ENCODE measurements around the gene CASP2. TPM values are rescaled to one million over a fixed set of nuclear protein-coding genes. Genes with fewer than 3 reads are reported as not detected.

Gene CASP2
- total RNA-seq, 1 experiment from 2014 or later, result 67.2 TPM

DNA sequence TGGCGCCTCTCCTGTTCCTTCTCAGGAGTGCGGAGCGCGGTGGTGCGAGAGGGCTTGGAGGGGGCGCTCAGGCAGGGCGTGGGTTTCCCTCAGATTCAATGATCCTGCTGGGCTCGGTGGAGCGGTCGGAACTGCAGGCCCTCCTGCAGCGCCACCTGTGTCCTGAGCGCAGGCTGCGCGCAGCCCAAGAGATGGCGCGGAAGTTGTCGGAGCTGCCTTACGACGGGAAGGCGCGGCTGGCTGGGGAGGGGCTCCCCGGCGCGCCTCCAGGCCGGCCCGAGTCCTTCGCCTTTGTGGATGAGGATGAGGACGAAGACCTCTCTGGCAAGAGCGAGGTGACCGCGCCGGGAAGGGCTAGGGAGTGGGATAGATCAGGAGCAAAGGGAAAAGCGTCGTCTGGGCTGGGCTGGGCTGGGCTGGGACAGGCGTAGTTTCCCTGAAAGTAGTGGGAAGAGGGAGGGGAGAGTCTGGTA, 57.3 kb downstream of the CASP2 start:
- Histone ChIP-seq H3K4me1 (replicated peaks; ENCODE audit: insufficient read depth) (no peaks in the 10 kb centered on the region), H2AFZ (peak overlapping the region; percentile 73; the same call in 1 of the 2 replicates), H3F3A (ENCODE audit: insufficient read depth, low read depth) (no peaks in the 10 kb centered on the region), H3K27ac (no peak overlapping the region), H3K9me2 (ENCODE audit: insufficient read depth) (no peaks in the 10 kb centered on the region), H3K36me3 (ENCODE audit: low read depth) (no peaks in the 10 kb centered on the region), H3K9me3 (ENCODE audit: insufficient read depth, low read depth) (no peaks in the 10 kb centered on the region), H4K20me1 (ENCODE audit: insufficient read depth) (no peaks in the 10 kb centered on the region), H3K27me3 (ENCODE audit: insufficient read depth, low read depth) (no peaks in the 10 kb centered on the region; the same call in none of the 2 replicates), H3K4me2 (peak overlapping the region; percentile 70), H3K4me3 (peak overlapping the region; percentile 39; the same call in 1 of the 2 replicates), H3K79me2 (ENCODE audit: low read depth) (no peaks in the 10 kb centered on the region)
- POLR2A ChIA-PET (ENCODE audit: unreplicated experiment), result no interaction called here
- peak; percentile 49 to 71 for DNase-seq
- no TSS peak for BruUV-seq (replicated peaks)
- TF ChIP-seq, protein P1, sequence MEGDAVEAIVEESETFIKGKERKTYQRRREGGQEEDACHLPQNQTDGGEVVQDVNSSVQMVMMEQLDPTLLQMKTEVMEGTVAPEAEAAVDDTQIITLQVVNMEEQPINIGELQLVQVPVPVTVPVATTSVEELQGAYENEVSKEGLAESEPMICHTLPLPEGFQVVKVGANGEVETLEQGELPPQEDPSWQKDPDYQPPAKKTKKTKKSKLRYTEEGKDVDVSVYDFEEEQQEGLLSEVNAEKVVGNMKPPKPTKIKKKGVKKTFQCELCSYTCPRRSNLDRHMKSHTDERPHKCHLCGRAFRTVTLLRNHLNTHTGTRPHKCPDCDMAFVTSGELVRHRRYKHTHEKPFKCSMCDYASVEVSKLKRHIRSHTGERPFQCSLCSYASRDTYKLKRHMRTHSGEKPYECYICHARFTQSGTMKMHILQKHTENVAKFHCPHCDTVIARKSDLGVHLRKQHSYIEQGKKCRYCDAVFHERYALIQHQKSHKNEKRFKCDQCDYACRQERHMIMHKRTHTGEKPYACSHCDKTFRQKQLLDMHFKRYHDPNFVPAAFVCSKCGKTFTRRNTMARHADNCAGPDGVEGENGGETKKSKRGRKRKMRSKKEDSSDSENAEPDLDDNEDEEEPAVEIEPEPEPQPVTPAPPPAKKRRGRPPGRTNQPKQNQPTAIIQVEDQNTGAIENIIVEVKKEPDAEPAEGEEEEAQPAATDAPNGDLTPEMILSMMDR (conservative IDR thresholded peaks at IDR 0.05), result peak; percentile 57; the same call in 1 of the 2 replicates
- TF ChIP-seq EZH2 (IDR thresholded peaks at IDR 0.05; ENCODE audit: low read depth), result no peak
- CTCF ChIA-PET, result interaction anchor here (0.5 to 1.0 kb wide), 5 partner anchors 9 to 112 kb away, joined by 3 to 9 read pairs (median 4); no protein-coding TSS in a partner anchor
- intact Hi-C loops (cut with micrococcal nuclease; ENCODE audit: unreplicated experiment), result loop anchor here (2.0 kb wide), 1 partner anchor 35 kb away; the partner anchor contains the start of gene ZYX

DNA sequence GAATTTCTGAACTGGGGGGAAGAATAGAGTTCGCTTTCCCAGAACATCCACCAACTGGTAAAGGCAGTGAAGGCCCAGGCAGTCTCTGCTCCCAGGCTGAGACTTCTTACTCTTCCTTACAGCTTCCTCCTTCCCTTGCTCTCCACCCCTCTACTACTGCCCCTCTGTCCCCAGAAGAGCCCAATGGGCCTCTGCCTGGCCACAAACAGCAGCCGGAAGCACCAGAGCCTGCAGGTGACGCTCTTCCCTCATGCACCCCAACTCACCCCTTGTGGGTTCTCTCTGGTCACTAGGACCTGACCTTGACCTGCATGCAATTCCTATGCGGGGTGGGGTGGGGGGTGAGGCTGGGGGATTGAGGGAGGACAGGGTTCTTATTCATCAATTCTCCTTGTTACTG, 57.9 kb downstream of the CASP2 start:
- Histone ChIP-seq H3K4me1 (replicated peaks; ENCODE audit: insufficient read depth) (no peaks in the 10 kb centered on the region), H3K27me3 (ENCODE audit: insufficient read depth, low read depth) (no peaks in the 10 kb centered on the region; the same call in none of the 2 replicates), H3K9me3 (ENCODE audit: insufficient read depth, low read depth) (no peaks in the 10 kb centered on the region), H3F3A (ENCODE audit: insufficient read depth, low read depth) (no peaks in the 10 kb centered on the region), H3K79me2 (ENCODE audit: low read depth) (no peaks in the 10 kb centered on the region), H3K36me3 (ENCODE audit: low read depth) (no peaks in the 10 kb centered on the region), H3K4me2 (no peak overlapping the region), H2AFZ (no peak overlapping the region; the same call in 1 of the 2 replicates), H3K4me3 (no peak overlapping the region), H3K27ac (no peak overlapping the region), H4K20me1 (ENCODE audit: insufficient read depth) (no peaks in the 10 kb centered on the region), H3K9me2 (ENCODE audit: insufficient read depth) (no peaks in the 10 kb centered on the region)
- CTCF ChIA-PET, result interaction anchor here (0.5 to 0.6 kb wide), 4 partner anchors 10 to 34 kb away, joined by 3 to 9 read pairs (median 4); no protein-coding TSS in a partner anchor
- intact Hi-C loops (cut with micrococcal nuclease; ENCODE audit: unreplicated experiment), result no loop called here
- POLR2A ChIA-PET (ENCODE audit: unreplicated experiment), result no interaction called here
- TF ChIP-seq, protein P1 (conservative IDR thresholded peaks at IDR 0.05), result no peak
- no peak for TF ChIP-seq EZH2 (IDR thresholded peaks at IDR 0.05; ENCODE audit: low read depth)
- no TSS peak for BruUV-seq (replicated peaks)
- DNase-seq, result no peak

DNA sequence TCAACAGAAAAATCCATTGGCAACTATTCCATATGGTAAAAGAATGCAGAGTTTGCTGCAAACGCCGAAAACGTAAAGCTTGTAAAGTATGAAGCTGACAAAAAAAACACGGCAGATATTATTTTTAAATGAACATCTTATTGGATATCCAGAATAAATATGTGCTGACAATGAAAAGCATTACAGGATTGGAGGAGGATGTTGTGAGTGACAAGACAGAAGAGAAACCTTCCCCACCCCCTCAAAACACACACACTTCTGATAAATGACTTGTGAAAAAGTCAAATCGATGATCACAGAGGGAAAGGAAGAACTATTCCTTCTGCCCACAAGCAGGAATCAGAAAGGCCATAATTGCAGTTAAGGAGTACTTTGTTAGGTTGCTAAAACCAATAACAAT, 59.8 kb downstream of the CASP2 start:
- Histone ChIP-seq H2AFZ (no peak overlapping the region), H3K27me3 (ENCODE audit: insufficient read depth, low read depth) (peaks cover 4% of the 10 kb centered on the region), H3K9me2 (ENCODE audit: insufficient read depth) (no peaks in the 10 kb centered on the region), H3K27ac (no peak overlapping the region), H3K4me1 (replicated peaks; ENCODE audit: insufficient read depth) (no peaks in the 10 kb centered on the region), H4K20me1 (ENCODE audit: insufficient read depth) (no peaks in the 10 kb centered on the region), H3K4me3 (no peak overlapping the region), H3F3A (ENCODE audit: insufficient read depth, low read depth) (no peaks in the 10 kb centered on the region), H3K36me3 (ENCODE audit: low read depth) (no peaks in the 10 kb centered on the region), H3K79me2 (ENCODE audit: low read depth) (no peaks in the 10 kb centered on the region), H3K9me3 (ENCODE audit: insufficient read depth, low read depth) (no peaks in the 10 kb centered on the region), H3K4me2 (no peak overlapping the region)
- no peak for DNase-seq
- CTCF ChIA-PET, result no interaction called here
- intact Hi-C loops (cut with micrococcal nuclease; ENCODE audit: unreplicated experiment), result no loop called here
- BruUV-seq (replicated peaks), result no TSS peak
- POLR2A ChIA-PET (ENCODE audit: unreplicated experiment), result no interaction called here
- no peak for TF ChIP-seq EZH2 (IDR thresholded peaks at IDR 0.05; ENCODE audit: low read depth)
- TF ChIP-seq, protein P1 (conservative IDR thresholded peaks at IDR 0.05), result no peak
